GM19035 (cell line): ENCODE results near the gene PDCD7.

Experiments
- ATAC-seq: cut with Tn5 transposase; IDR thresholded peaks from one replicate; pipeline ENCODE4 v1.9.1; 2021; ENCODE audit not compliant: unreplicated experiment

Gene PDCD7

DNA sequence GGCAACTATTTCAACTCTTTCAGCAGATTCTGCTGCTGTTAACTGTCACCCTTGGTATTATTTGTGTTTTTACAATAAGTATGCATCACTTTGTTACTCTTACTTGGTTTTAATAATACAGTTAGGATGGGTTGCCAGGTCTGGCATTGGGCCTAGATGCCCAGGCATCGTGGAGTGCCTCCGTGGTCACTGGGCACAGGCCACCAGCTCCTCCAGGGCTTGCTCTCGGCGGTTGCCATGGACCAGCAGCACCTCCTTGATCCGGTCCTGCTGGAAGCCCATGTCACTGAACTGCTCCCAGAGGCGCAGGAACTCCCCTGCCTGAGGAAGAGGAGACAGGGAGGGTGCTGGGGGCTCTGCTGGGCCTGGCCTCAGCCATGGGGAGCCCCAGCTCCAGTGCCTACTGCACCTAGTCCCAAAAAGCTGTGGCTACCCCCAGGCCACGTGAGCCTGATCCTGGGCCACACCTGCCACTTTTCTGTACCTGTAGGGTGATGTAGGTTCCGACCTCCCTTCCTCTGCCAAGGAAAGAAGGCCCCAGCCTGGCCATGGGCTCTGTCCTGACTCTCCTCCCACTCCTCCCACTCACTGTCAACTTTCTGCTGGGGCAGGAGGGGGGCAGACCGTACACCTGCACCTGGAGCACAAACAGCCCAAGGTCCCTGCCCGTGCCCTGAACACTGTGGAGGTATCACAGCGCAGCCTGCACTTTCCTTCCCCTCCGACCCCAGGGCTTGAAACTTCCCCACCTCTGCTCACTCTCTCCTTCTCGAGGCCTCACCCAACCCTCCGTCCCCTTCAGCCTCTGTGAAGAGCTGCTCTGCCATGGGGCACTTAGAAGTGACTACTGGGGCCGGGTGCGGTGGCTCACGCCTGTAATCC lies 40.5 kb downstream of the PDCD7 start:
- no peak for ATAC-seq

GRCh38 chr15:65091946-65092770 lies 41.5 kb downstream of the PDCD7 start:
- ATAC-seq = no peak

DNA sequence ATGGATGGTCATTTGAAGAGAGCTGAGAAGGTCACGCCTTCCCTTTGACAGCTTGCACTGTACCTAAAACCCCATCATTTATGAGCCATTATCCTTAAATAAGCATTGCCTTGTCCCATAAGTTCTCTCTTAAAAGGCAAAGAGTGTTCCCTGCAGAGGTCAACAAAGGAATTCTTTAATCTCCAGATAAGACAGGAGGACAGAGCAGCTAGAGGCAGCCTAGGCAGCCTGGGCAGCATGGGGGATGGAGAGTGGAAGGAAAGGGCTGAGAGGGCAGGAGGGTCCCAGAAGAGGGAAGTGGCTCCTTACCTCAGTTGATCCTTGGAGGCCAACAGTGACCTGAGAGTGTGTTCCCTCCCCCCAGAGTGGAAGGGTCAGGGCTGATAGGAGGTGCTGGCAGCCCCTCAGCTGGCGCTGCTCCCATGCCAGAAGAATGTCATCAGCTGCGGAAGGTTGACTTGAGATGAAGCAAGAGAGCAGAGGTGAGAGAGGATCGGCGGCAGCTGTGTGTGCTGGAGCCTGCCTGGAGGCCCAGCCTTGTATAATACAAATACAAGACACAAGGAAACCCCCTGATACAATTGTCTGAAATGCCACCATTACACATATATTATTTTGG lies 44.3 kb downstream of the PDCD7 start:
- ATAC-seq = no peak

GRCh38 chr15:65088643-65089021 lies 45.0 kb downstream of the PDCD7 start:
- ATAC-seq = no peak

- no peak for ATAC-seq
Measured at GRCh38 chr15:65087873-65088642, 45.5 kb downstream of the PDCD7 start.

DNA sequence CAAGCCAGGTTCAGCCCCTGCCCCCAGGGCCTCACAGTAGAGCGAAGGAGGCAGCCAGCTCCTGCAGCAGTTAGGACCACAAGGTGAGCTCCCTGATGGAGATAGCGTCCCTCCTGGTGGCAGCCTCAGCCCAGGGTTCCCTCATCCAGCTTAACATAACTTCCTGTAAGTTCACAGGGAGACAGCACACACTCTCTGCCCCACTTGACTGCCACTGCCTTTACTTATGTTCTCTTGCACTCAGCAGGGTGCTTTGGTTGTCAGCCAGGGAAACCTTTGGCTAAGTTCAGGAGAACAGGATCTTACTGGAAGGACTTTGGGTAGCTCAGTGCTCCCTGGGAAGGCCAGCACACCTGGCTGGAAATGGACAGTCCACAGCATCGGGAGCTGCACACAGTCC lies 46.2 kb downstream of the PDCD7 start:
- no peak for ATAC-seq

GRCh38 chr15:65086680-65087111 lies 46.9 kb downstream of the PDCD7 start:
- no peak for ATAC-seq

DNA sequence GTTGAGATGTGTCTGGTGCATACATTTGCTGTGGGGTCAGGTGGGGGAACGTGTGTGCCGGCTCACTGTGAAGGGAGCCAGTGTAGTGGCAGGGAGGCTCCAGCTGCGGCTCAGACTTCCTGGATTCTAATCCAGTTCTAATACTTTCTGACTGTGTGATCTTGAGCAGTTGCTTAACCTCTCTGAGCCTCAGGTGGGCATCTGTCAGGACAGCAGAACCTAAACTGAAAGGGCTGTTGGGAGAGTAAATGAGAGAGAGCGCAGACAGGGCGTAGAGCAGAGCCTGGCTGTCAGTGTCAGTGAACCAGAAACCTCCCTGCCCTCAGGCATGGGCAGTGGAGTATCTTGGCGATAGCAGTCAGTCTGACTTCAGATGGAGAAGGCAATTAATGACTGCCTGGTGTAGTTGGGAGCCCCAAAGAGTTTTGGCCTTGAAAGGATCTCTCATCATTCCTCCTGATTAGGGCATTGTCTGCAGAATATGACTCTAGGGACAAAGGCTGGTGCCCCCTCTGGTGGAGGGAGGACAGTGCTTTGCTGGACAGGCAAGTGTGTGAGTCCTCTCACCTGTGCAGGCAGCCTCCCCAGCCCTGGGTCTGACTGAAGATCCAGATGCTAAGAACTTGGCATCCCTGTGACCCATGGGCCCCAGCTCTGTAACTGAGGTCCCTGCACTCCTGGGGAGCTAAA lies 47.5 kb downstream of the PDCD7 start:
- no peak for ATAC-seq

- ATAC-seq = no peak
Measured at GRCh38 chr15:65085207-65085753, 48.3 kb downstream of the PDCD7 start.

GRCh38 chr15:65084500-65085206 lies 49.0 kb downstream of the PDCD7 start:
- no peak for ATAC-seq

GRCh38 chr15:65083262-65083701 lies 50.3 kb downstream of the PDCD7 start:
- no peak for ATAC-seq

DNA sequence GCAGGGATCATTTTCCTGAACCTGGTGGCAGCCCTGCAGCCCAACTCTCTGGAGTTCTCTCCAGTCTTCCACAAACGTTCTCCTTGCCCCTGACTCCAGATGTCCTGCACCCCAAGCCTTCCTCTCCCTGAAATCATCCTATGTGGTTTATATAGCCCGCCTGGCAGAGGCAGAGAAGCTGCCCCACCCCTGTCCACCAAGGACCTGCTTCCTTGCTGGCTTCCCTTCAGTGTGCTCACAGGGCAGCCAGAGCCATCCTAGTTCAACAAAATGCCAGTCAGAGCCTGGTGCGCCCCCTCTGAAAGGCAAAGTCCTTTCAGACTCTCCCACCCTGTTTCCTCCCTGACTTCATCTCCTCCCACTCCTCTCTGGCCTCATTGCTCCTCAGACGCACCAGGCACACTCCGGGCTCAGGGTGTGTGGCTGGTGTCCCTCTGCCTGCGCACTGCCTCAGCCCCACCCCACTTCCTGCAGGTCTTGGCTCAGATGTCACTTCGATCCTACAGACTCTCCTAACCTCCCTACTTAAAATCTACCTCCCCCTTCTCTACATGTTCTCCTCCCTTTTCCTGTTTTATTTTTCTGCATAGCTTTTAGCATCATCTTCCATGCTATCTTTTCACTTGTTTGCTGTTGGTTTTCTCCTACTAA lies 51.2 kb downstream of the PDCD7 start:
- no peak for ATAC-seq

- no peak for ATAC-seq
Measured at GRCh38 chr15:65081758-65082157, 51.9 kb downstream of the PDCD7 start.

DNA sequence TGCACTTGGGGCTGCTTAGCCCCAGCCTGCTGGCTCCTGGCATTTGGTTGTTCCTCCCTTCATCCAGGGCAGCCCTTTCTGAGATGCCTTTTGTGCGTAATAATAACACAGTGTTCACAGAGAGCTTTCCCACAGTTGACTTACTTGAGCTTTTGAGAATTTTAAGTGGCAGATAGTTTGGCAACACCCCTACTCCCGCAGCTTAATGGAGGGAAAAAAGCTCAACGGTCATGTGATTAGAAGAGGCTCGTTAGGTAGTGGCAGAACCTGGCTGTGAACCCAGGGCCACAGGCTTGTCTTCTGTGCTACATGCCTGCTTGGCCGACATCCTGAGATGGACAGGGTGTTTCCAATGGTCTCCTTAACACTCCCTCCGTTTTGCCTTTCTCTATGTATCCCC lies 52.3 kb downstream of the PDCD7 start:
- no peak for ATAC-seq

DNA sequence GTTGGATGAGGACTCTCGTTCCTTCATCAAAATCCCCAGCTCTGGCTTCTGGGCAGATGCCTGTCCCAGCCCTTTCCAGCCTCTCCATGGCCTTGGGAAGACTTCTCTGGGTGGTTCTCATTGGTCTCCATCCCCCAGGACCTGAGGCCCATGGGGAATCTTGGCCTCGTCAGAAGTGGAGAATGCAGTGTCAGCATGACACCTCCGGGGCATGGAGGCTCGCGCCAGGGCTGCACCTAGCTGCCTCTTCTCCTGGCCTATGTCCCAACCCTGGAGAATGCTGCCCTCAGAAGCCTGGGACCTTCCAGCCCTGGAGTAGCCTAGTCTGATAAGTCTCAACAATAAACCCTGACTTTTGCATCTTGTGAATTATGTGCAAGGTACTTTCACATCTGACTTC lies 54.0 kb downstream of the PDCD7 start:
- ATAC-seq = no peak

- ATAC-seq = no peak
Measured at GRCh38 chr15:65077981-65078352, 55.6 kb downstream of the PDCD7 start.

DNA sequence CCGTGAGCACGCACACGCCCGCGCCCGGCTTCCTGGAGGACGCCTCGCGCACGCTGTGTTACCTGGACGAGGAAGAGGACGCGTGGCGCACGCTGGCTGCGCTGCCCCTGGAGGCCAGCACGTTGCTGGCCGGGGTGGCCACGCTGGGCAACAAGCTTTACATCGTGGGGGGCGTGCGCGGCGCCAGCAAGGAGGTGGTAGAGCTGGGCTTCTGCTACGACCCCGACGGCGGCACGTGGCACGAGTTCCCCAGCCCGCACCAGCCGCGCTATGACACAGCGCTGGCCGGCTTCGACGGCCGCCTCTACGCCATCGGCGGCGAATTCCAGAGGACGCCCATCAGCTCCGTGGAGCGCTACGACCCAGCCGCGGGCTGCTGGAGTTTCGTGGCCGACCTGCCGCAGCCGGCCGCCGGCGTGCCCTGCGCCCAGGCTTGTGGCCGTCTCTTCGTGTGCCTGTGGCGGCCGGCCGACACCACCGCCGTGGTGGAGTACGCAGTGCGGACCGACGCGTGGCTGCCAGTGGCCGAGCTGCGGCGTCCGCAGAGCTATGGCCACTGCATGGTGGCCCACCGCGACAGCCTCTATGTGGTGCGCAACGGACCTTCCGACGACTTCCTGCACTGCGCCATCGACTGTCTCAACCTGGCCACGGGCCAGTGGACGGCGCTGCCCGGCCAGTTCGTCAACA lies 56.2 kb downstream of the PDCD7 start:
- no peak for ATAC-seq
